HG02870 (cell line): ENCODE measurements around the gene MNT.

ENCODE experiments used
- ATAC-seq: cut with Tn5 transposase; IDR thresholded peaks from one replicate; pipeline ENCODE4 v1.9.1; 2021; ENCODE audit warnings: mild to moderate bottlenecking, moderate library complexity; ENCODE audit not compliant: unreplicated experiment

The MNT gene

DNA sequence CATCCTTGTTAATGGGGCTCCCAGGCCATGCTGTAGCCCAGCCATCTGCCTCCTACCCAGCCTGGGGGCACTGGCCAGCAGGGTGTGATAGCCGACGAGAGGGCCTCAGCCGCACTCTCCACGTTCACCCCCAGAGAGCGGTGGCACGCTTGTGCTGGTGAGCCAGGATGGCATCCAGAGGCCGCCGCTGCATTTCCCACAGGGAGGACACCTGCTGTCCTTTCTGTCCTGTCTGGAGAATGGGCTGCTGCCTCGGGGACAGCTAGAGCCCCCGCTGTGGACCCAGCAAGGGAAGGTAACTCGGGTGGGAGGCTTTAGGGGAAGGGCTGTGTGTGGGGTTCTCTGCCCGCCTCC, 36.1 kb downstream of the MNT start:
- ATAC-seq, result no peak

DNA sequence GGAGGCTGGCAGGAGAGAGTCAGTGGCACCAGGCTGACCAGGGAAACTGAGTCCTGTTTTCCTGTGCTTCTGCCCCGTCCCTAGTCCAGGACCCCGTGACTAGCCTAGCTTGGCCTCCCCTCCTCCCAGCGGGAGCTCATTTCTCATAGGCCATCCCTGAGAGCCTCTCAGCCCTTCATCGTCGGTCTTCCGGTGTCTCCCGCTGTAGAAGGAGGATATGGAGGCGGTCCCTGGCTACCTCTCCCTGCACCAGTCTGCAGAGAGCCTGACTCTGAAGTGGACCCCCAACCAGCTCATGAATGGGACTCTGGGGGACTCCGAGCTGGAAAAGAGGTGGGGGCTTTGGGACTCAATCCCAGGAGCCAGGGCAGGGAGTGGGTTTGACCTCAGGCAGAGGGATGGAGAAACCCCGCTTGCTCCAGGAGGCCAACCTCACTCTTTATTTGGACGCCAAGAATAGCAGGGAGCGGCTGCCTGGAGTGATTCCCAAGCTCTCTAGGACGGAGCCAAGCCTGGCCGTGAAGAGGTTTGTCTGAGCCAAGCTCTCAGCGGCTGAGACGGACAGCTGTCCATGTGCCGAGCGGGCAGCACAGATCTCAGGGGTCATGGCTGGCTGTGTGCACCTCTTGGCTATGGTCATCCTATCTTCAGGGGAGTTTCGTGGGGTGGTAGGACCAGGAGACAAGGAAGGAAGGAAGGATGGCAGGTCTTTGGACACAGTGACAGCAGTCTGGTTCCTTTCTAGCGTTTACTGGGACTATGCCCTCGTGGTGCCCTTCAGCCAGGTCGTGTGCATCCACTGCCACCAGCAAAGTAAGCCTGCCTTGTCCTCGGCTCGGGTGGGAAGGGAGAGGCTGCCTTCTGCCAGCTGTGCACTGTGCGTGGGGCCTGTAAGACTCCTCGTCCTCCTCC, 36.8 kb downstream of the MNT start:
- ATAC-seq, result no peak

DNA sequence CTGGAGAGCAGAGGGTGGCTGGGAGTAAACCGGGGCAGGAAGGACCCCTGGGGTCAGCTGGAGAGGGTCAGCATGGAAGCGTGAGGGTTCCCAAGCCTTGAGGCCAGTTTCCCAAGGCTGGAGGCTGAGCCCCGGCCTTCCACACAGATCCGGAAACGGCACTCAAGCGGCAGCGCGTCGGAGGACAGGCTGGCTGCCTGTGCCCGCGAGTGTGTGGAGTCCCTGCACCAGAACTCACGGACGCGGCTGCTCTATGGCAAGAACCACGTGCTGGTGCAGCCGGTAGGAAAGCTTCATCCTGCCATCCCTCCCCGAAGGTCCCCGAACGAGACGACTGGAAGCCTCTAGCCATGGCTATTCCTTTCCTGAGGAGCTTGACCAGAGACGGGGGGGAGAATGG, 37.5 kb downstream of the MNT start:
- no peak for ATAC-seq

DNA sequence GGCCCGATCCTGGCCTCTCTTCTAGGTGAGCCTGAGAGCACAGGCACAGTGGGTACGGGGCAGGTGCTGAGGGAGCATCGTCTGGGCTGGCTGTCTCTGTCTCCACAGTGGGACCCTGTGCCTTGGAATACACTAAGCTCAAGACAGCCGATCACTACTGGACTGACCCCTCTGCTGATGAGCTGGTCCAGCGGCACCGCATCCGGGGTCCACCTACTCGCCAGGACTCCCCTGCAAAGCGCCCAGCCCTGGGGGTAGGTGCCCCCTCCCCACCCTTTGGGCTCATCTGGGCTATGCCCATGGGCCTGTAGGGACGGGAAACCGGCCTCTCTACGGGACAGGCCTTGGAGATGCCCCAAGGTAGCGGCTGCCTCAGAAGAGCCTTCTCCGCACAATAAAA, 38.0 kb downstream of the MNT start:
- no peak for ATAC-seq

DNA sequence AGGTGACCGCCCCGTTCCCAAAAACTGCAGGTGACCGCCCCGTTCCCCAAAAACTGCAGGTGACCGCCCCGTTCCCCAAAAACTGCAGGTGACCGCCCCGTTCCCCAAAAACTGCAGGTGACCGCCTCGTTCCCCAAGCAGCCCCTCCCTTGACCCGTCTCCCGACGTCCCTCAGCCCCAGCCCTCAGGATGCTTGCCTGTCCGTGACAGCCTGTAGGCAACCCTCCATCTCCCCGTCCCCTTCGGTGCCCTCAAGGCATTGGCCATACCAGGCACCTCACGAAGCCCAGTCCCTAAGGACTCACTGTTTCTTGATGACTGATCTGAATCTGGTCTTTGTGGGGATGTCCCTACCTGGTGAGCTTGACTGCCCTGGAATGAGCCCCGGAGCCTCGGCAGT, 38.4 kb downstream of the MNT start:
- ATAC-seq, result no peak

DNA sequence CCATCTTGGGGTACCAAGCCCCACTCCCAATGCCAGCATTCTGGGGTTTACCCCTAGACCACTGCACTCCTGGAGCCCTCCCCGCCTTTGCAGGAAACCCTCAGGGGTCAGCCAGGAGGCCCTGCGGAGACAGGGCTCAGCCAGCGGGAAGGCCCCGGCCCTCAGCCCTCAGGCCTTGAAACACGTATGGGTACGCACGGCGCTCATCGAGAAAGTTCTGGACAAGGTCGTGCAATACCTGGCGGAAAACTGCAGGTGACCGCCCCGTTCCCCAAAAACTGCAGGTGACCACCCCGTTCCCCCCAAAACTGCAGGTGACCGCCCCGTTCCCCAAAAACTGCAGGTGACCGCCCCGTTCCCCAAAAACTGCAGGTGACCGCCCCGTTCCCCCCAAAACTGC, 38.8 kb downstream of the MNT start:
- no peak for ATAC-seq

DNA sequence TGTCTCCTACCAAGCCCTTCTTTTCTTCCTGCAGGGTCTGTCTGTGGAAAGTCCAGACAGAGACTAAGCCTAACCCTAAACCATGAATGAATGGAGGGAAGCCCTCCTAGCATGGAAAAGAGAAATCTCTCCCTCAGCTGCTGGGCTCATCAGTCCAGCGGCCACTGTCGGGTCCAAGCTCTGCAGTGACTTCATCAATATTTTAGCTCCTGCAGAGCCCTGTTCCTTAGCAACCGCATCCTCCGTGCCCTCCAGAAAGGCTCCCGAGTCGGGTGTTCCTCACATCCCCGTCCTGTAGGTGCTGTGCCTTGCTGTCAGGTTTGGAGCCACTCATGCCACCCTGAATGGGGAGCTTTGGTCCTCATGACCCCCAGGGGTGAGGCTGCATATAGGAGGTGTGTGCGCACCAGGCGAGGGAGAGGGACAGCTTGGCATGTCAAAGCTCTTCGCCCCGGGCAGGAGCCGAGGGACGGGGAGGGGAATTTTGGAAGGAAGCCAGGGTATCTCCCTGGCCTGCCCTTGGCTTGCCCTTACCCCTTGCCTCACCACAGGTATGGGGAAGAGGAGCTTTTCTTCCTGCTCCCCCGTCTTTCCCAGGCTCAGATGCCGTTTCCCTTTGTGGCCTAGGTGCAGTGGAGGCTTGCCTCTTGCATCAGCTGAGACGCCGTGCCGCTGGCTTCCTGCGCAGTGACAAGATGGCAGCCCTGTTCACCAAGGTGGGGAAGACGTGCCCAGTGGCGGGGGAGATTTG, 39.7 kb downstream of the MNT start:
- ATAC-seq, result no peak

DNA sequence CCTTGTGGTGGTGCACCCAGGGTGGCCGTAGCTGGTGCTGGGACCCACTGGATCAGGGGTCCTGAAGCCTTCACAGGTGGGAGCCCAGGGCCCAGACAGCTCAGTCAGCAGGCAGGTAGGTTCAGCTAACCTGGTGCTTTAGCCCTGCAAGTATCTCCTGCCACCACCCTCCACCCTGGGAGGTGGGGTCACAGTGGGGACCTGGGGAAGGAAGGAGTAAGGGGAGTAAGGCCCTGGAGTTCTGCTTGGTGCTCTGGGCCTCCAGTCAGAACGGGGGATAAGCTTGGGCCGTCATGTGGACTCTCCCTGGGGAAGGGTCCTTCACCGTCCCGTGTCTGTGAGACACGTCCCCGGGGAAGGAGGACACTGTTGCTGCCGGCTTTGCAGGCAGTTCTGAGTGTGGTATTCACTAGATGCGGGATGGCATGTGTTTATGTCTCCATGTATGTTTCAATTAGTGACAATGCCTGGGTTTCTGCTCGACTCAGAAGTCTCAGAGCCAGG, 42.9 kb downstream of the MNT start:
- no peak for ATAC-seq

DNA sequence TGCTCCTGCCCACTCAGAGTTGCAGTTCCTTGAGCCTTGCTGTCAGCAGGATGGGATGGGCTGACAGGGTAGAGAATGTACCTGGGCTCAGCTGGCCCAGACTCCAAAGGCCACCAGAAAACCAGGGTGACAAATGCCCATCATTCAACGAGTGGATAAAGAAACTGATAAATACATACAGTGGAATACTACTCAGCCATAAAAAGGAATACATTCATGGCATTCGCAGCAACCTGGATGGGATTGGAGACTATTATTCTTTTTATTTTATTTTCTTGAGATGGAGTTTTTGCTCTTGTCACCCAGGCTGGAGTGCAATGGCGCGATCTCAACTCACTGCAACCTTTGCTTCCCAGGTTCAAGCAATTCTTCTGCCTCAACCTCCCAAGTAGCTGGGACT, 43.6 kb downstream of the MNT start:
- no peak for ATAC-seq

DNA sequence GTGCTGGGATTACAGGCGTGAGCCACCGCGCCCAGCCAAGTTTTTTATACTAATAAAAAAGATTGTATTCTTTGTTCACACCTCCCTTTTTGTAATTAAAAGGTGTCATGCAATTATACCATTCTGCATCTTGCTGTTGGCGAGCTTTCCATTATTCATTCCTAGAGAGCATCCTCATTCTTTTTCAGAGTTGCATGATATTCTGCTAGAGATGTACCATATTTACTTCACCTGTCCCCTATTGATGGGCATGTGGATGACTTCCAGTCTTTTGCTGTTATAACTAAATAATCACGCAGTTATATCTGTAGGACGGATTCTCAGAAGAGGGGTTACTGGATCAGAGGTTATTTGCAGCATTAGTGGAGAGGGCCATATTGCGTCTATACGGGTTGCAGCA, 46.5 kb downstream of the MNT start:
- no peak for ATAC-seq

DNA sequence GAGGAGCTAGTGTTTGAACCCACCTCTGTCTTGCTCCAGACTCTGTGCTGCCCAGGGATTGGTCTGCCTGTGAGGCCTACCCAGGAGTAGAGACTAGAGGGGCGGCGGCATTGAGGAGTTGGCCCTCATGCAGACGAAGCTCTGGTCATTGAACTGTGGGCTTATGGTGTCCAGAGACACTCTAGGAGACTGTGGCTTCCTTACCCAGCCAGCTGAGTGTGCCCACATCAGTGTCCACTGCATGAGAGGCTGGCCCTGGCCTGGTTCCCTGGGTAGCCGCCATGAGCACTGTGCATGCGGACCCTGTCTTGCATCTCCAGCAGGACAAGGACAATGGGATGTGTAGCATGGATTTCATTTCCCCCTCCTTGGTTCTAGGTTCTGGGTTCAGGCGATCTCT, 49.6 kb downstream of the MNT start:
- ATAC-seq, result no peak

DNA sequence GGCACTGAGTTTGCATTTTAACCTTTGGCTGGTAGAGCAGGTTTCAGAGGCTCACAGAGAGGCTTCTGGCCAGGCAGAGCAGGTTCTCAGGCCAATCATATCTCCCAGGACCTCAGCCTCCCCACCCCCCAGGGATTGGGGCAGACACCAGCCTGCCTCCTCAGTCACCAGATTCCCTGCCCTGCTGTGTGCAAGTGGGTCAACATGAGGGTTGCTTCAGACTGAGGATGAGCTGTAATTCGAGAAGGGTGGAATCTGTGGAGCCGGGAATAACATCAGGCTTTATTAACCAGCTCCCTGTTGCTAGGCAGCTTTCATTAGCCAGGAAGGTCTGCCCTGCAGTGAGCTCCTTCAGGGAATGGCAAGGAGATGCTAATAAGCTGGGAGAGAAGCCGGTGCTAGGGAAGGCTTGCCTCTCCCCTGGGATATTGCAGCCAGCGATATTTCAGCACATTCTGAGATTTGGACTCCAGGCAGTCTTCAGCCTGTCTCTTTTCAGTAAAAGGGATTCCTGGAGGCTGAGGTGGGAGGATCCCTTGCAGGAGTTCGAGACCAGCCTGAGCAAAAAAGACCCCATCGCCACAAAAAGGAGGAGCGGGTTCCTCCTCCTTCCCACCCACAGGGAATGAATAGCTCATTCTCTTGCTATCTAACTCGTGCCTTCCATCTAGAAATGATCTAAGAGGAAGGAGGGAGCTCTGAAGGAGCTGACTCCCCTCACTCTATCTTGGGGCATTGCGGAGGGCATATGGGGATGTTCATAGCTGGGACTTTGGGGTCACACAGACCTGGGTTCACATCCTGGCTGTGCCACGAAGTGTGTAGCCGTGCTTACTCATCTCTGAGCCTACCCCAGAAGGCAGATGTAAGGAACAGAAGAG, 52.8 kb downstream of the MNT start:
- no peak for ATAC-seq

DNA sequence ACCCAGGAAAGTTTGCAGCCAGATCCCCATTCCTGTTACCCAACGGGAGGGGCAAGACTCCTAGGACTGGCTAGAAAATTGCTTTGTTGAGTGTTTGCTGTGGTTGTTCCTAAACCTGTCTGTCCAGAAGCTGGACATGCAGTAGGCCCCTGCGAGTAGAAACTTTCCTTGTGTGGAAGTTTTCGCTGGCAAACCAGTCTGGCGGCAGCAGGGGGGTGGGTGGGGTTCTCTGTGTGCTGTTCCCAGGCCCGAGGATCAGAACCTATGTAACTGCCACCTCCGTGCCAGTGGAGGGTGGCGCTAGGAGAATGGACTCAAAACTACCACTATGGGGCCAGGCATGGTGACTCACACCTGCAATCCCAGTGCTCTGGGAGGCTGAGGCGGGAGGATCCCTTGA, 54.4 kb downstream of the MNT start:
- ATAC-seq, result no peak

DNA sequence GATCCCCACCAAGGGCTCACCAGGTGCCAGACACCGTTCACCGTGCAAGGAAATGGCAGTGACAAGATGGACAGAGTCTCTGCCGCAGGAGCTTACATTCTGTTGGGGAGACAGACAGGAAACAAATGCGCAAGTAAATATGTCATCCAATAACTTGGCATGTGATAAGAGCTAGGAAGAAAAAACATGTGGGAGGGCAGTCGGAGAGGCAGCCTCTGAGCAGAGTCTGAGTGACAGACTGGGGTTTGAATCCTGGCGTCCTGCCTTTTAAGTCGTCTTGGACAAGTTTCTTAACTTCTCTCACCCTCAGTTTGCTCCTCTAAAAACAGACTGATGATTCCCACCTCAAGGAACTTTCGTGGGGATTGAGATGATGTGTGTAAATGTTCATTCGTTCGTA, 56.3 kb downstream of the MNT start:
- ATAC-seq, result no peak

DNA sequence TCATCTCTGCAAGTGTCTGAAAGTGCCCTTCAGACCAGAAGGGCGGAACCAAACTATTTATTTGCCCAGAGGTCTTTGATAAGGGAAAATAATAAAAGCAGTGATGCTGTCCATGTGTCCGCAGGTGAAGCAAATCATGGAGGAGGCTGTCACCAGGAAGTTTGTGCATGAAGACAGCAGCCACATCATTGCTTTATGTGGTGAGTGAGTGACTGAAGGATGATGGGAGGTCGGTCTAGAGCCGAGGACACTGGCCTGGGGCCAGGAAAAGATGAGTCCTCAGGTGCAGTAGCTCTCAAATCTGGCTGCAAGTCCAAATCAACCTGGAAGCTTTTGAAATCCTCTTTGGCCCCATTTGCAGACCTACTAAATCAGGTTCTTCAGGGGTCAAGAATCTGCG, 57.4 kb downstream of the MNT start:
- ATAC-seq, result no peak

DNA sequence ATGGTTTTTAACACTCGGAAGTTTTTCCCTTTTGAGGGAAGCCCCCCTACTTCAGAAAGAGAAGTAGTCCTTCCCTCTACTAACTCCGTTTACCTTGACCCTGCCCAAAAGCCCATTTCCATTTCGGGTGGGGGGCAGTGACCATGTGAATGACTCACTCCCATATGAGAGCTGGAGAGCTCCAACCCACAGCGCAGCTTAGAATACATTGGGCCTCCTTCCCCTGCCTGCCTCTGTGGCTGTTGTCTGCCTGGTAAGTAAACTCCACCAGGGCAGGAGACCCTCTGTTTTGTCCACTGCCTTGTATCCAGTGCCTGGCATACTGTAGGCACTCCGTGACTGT, 62.6 kb downstream of the MNT start:
- no peak for ATAC-seq

DNA sequence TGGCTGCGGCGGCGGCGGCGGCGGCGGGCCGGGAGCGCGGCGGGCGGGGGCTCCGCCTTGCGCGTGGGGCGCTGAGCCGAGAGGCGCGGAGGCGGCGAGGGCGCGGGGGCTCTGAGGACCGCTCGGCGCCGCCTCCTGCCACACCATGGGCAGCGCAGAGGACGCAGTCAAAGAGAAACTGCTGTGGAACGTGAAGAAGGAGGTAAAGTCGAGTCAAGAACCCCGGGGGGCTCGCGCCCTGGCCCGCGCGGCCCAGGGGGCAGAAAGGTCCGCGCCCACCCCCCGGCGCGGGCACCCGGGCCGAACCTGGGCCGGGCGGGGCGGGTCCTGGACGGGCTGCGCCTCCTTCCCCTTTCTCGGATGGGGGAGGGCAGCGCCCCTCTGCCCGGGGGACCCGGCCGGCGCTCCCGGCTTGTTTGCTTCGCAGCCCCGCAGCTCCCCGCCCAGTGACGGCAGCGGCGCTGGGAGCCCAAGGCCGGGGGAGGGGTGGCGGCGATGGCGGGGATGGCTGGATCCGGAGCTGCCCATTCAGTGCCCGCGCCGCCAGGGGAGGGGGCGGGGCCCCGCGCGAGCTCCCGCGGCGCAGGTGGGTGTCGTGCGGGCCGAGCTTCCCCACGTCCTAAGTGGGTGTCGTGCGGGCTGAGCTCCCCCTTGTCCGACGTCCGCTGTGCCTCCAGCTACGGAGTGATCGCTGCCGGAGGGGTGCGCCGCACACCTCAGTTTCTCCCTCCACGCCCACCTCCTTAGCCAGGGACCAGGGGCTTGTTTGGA, 63.1 kb downstream of the MNT start:
- ATAC-seq, result no peak

DNA sequence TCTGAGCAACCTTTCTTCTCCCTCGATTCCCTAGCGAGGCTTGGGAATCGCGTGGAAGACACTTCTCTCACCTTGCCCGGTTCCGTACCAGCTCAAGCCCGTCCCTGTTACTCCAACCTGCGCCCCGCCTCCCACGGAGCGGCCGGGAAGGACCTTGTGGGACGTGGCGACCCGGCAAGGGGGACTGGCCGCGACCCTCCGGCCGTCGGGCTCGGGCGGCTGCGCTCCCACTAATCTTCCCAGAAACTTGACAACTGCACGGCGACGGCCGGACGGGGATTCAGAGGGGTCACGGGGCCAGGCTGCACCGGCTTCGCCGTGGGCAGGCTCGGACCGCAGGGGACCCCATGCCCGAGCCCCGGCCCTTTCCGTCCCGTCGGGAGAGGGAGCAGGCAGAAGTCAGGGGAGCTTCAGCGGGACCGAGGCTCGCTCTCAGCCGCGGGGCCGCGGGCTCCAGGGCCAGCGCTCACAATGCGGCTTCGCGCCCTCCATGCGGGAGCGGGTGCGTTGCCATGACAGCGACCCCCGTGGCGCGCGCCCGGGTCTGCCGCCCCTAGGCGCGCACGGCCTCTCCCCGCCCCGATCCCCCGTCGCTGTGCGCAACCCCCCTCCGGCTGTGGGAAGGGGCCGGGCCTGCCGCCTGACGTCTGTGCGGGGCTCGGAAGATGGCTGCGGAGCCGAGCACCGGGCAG, 63.9 kb downstream of the MNT start, which contains the start of gene SGSM2:
Gene SGSM2 (plus strand): TSS at position 650 of the 692 bp plus-strand sequence. CDS start 188 bp downstream, outside the sequence.
- ATAC-seq, result peak; percentile 12

DNA sequence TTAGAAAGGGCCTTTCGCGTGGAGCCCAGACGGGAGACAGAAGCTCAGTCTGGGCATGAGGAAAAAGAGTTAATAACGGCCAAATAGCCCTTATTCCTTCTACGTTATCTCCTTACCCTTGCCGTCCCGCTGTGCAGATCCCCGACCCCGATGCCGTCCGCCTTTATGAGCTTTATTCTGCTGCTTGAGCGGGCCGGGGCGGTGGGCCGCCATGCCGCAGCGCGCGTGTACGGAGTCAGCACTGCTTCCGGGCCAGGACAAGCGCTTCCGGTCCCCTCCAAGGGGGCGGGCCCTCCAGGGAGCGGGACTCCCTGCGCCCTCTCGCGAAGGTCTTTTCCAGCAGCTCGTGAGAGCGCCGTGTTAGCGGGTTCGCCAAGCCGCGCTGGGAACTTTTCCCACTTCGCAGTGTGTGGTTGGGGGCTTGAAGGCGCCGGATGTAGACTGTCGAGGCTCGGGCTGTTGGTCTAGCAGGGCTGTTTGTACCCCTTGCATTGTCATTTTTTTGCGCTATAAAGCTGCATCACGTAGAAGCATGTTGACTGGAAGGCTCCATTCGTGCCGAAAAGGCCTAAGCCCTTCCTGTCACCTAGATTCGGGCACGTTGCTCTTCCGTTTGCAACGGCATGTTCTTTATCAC, 64.5 kb downstream of the MNT start, which contains the start of gene TSR1:
Gene TSR1 (minus strand): TSS at position 243 of the 637 bp plus-strand sequence. CDS start 30 bp downstream, at position 213.
- peak; percentile 85 for ATAC-seq
